SW480 (cell line): ENCODE measurements around the gene ARSB.
A peak's percentile ranks its signal among the peaks of the same experiment; 100 is the strongest.
"Not testable (repeated sequence)": the region's sequence is repeated elsewhere in the genome, so short reads cannot be mapped to it uniquely, and the experiment has no call there.

Source experiments
- DNase-seq: peaks from one replicate; pipeline ENCODE4 v3.0.0-alpha.2; 2016; ENCODE audit warnings: low spot score

ARSB gene

GRCh38 chr5:78746021-78746770, 238.9 kb downstream of the ARSB start:
- no peak for DNase-seq

- no peak for DNase-seq
Observed at GRCh38 chr5:78744951-78745534, 240.1 kb downstream of the ARSB start.

GRCh38 chr5:78741019-78741418, 244.1 kb downstream of the ARSB start:
- no peak for DNase-seq

GRCh38 chr5:78738693-78739300, 246.3 kb downstream of the ARSB start:
- no peak for DNase-seq

GRCh38 chr5:78738104-78738503, 247.0 kb downstream of the ARSB start:
- no peak for DNase-seq

GRCh38 chr5:78735834-78736463, 249.2 kb downstream of the ARSB start:
- DNase-seq, result no peak

- DNase-seq, result no peak
Observed at GRCh38 chr5:78734950-78735349, 250.2 kb downstream of the ARSB start.

- DNase-seq, result no peak
Observed at GRCh38 chr5:78734094-78734845, 250.8 kb downstream of the ARSB start.

GRCh38 chr5:78732721-78733120, 252.4 kb downstream of the ARSB start:
- DNase-seq, result not testable (repeated sequence)

GRCh38 chr5:78731884-78732283, 253.2 kb downstream of the ARSB start:
- peak; percentile 43 for DNase-seq

GRCh38 chr5:78730300-78731094, 254.6 kb downstream of the ARSB start:
- no peak for DNase-seq

GRCh38 chr5:78727786-78728761, 257.0 kb downstream of the ARSB start:
- DNase-seq, result peak; percentile 71
